SK-N-SH treated with all-trans-retinoic acid at 6 μM for 48 hours (cell line): Measurements from ENCODE around the gene MMS19.

Source experiments
- ATAC-seq: fragments of 200-7000 bp; cut with Tn5 transposase; 3 replicates; pipeline ENCODE4 v1.9.1; 2020; ENCODE audit warnings: mild to moderate bottlenecking, moderate library complexity
- ARNTL ChIP-seq: fragments of 450-650 bp; formaldehyde crosslinking; IDR thresholded peaks from 2 replicates; pipeline ENCODE4 v1.5.0; 2020; ENCODE audit warnings: low read depth, mild to moderate bottlenecking, moderate library complexity, borderline replicate concordance
- BACH2 ChIP-seq: fragments of 250-450 bp; sonication (Bioruptor Pico); IDR thresholded peaks from 2 replicates; pipeline ENCODE4 v1.9.0; 2021; ENCODE audit warnings: mild to moderate bottlenecking, borderline replicate concordance
- CREB5 ChIP-seq: fragments of 250-450 bp; sonication (Bioruptor Pico); IDR thresholded peaks from 2 replicates; pipeline ENCODE4 v1.5.1; 2020; ENCODE audit warnings: low read depth, mild to moderate bottlenecking, moderate library complexity
- CSDC2 ChIP-seq: fragments of 250-450 bp; sonication (Bioruptor Pico); IDR thresholded peaks from 2 replicates; pipeline ENCODE4 v1.5.0; 2020; ENCODE audit warnings: mild to moderate bottlenecking, moderate library complexity
- CSRNP3 ChIP-seq: fragments of 250-450 bp; sonication (Bioruptor Pico); IDR thresholded peaks from 2 replicates; pipeline ENCODE4 v1.5.1; 2021; ENCODE audit warnings: mild to moderate bottlenecking, moderate library complexity
- ESRRG ChIP-seq: fragments of 250-450 bp; sonication (Bioruptor Pico); IDR thresholded peaks from 2 replicates; pipeline ENCODE4 v1.6.1; 2021; ENCODE audit warnings: mild to moderate bottlenecking
- GLIS3 ChIP-seq: fragments of 250-450 bp; sonication (Bioruptor Pico); IDR thresholded peaks from 2 replicates; pipeline ENCODE4 v1.5.0; 2020; ENCODE audit warnings: mild to moderate bottlenecking, moderate library complexity
- ISL1 ChIP-seq: fragments of 250-450 bp; sonication (Bioruptor Pico); IDR thresholded peaks from 2 replicates; pipeline ENCODE4 v2.1.2; 2022; ENCODE audit warnings: mild to moderate bottlenecking, moderate library complexity
- OSR1 ChIP-seq: fragments of 250-450 bp; sonication (Bioruptor Pico); IDR thresholded peaks from 2 replicates; pipeline ENCODE4 v1.8.0; 2022; ENCODE audit warnings: moderate library complexity, mild to moderate bottlenecking, inconsistent platforms
- POU6F1 ChIP-seq: fragments of 250-450 bp; sonication (Bioruptor Pico); IDR thresholded peaks from 2 replicates; pipeline ENCODE4 v1.8.0; 2021; ENCODE audit warnings: low read depth, mild to moderate bottlenecking, moderate library complexity, borderline replicate concordance
- PPARA ChIP-seq: fragments of 250-450 bp; sonication (Bioruptor Pico); IDR thresholded peaks from 2 replicates; pipeline ENCODE4 v1.5.0; 2020; ENCODE audit warnings: mild to moderate bottlenecking, borderline replicate concordance
- SNAI2 ChIP-seq: fragments of 250-450 bp; sonication (Bioruptor Pico); IDR thresholded peaks from 2 replicates; pipeline ENCODE4 v1.5.0; 2020; ENCODE audit warnings: mild to moderate bottlenecking, moderate library complexity
- TCF4 ChIP-seq: fragments of 250-450 bp; sonication (Bioruptor Pico); IDR thresholded peaks from 2 replicates; pipeline ENCODE4 v1.8.0; 2021; ENCODE audit warnings: mild to moderate bottlenecking, moderate library complexity, borderline replicate concordance
- TOX ChIP-seq: fragments of 250-450 bp; sonication (Bioruptor Pico); IDR thresholded peaks from 2 replicates; pipeline ENCODE4 v1.8.0; 2021; ENCODE audit warnings: mild to moderate bottlenecking, moderate library complexity, borderline replicate concordance
- ZFP30 ChIP-seq: fragments of 450-650 bp; formaldehyde crosslinking; IDR thresholded peaks from 2 replicates; pipeline ENCODE4 v1.5.0; 2022; ENCODE audit warnings: mild to moderate bottlenecking, moderate library complexity
- ZNF565 ChIP-seq: fragments of 450-650 bp; formaldehyde crosslinking; conservative IDR thresholded peaks from 2 replicates; pipeline ENCODE4 v1.5.0; 2020; ENCODE audit warnings: low read depth, mild to moderate bottlenecking, moderate library complexity
- ZNF70 ChIP-seq: fragments of 450-650 bp; formaldehyde crosslinking; IDR thresholded peaks from 2 replicates; pipeline ENCODE4 v1.5.0; 2020; ENCODE audit warnings: mild to moderate bottlenecking, moderate library complexity
- ZNF8 ChIP-seq: fragments of 450-650 bp; formaldehyde crosslinking; IDR thresholded peaks from 2 replicates; pipeline ENCODE4 v1.5.0; 2020; ENCODE audit warnings: mild to moderate bottlenecking, moderate library complexity
- TF ChIP-seq, protein P1 (sequence below): fragments of 250-450 bp; sonication (Bioruptor Pico); IDR thresholded peaks from 2 replicates; pipeline ENCODE4 v1.5.0; 2020; ENCODE audit warnings: mild to moderate bottlenecking, moderate library complexity
- TF ChIP-seq, protein P2 (sequence below): fragments of 250-450 bp; sonication (Bioruptor Pico); IDR thresholded peaks from 2 replicates; pipeline ENCODE4 v1.8.0; 2020; ENCODE audit warnings: mild to moderate bottlenecking, moderate library complexity, borderline replicate concordance

Gene MMS19

DNA sequence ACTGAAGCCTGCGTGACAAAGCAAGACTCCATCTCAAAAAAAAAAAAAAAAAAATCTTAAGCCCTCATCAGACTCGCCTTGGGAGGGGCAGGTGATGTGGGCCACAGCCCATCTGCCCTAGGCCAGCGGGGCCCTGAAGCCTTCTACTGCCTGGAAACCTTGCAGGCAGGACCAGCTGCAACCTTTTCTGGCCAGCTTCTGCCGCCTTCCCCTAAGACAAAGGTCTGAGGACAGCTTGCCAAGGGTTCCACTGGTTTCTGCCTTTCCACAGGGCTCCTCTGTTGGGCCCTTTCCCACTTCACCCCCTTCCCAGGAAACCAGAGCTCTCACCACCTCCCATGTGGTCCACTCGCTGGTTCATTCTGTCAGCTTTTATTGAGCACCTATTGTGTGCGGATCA is 35.7 kb upstream of the MMS19 start:
- TF ChIP-seq ZNF70 (CRISPR knock-in tag), result no peak
- TF ChIP-seq SNAI2, result no peak
- TF ChIP-seq, protein P1, sequence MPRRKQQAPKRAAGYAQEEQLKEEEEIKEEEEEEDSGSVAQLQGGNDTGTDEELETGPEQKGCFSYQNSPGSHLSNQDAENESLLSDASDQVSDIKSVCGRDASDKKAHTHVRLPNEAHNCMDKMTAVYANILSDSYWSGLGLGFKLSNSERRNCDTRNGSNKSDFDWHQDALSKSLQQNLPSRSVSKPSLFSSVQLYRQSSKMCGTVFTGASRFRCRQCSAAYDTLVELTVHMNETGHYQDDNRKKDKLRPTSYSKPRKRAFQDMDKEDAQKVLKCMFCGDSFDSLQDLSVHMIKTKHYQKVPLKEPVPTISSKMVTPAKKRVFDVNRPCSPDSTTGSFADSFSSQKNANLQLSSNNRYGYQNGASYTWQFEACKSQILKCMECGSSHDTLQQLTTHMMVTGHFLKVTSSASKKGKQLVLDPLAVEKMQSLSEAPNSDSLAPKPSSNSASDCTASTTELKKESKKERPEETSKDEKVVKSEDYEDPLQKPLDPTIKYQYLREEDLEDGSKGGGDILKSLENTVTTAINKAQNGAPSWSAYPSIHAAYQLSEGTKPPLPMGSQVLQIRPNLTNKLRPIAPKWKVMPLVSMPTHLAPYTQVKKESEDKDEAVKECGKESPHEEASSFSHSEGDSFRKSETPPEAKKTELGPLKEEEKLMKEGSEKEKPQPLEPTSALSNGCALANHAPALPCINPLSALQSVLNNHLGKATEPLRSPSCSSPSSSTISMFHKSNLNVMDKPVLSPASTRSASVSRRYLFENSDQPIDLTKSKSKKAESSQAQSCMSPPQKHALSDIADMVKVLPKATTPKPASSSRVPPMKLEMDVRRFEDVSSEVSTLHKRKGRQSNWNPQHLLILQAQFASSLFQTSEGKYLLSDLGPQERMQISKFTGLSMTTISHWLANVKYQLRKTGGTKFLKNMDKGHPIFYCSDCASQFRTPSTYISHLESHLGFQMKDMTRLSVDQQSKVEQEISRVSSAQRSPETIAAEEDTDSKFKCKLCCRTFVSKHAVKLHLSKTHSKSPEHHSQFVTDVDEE (CRISPR knock-in tag), result no peak
- TF ChIP-seq CREB5, result no peak
- TF ChIP-seq, protein P2, sequence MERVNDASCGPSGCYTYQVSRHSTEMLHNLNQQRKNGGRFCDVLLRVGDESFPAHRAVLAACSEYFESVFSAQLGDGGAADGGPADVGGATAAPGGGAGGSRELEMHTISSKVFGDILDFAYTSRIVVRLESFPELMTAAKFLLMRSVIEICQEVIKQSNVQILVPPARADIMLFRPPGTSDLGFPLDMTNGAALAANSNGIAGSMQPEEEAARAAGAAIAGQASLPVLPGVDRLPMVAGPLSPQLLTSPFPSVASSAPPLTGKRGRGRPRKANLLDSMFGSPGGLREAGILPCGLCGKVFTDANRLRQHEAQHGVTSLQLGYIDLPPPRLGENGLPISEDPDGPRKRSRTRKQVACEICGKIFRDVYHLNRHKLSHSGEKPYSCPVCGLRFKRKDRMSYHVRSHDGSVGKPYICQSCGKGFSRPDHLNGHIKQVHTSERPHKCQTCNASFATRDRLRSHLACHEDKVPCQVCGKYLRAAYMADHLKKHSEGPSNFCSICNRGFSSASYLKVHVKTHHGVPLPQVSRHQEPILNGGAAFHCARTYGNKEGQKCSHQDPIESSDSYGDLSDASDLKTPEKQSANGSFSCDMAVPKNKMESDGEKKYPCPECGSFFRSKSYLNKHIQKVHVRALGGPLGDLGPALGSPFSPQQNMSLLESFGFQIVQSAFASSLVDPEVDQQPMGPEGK (CRISPR knock-in tag), result no peak
- TF ChIP-seq ESRRG (CRISPR knock-in tag), result no peak
- TF ChIP-seq ZFP30 (CRISPR knock-in tag), result no peak
- no peak for ATAC-seq

GRCh38 chr10:97532935-97533671 is 34.9 kb upstream of the MMS19 start:
- peak; percentile 87 for ATAC-seq
- TF ChIP-seq GLIS3 (no peak), TOX (CRISPR knock-in tag) (no peak), TCF4 (CRISPR knock-in tag) (no peak), SNAI2 (no peak), ZNF70 (CRISPR knock-in tag) (no peak), POU6F1 (CRISPR knock-in tag) (no peak), CSDC2 (CRISPR knock-in tag) (no peak), ZFP30 (CRISPR knock-in tag) (no peak), ARNTL (CRISPR knock-in tag) (no peak), ISL1 (CRISPR knock-in tag) (no peak), PPARA (no peak), ZNF8 (CRISPR knock-in tag) (no peak), OSR1 (CRISPR knock-in tag) (no peak), ZNF565 (CRISPR knock-in tag) (no peak), ESRRG (CRISPR knock-in tag) (no peak), CREB5 (no peak), BACH2 (CRISPR knock-in tag) (no peak), CSRNP3 (CRISPR knock-in tag) (no peak)
- TF ChIP-seq, protein P1 (CRISPR knock-in tag), result no peak
